Measurements from ENCODE around the gene C1GALT1.

- TF ChIP-seq CTCF (IDR thresholded peaks at IDR 0.05) (no peak), POLR2A (IDR thresholded peaks at IDR 0.05) (no peak)
Measured at GRCh38 chr7:7159063-7159658, 23.2 kb upstream of the C1GALT1 start.

Data from thyroid gland (tissue), 4 donors.